GM18520 (cell line): ENCODE measurements around the gene CNNM2.
"Not testable (repeated sequence)": the region's sequence is repeated elsewhere in the genome, so short reads cannot be mapped to it uniquely, and the experiment has no call there.

Experiments used
- ATAC-seq: cut with Tn5 transposase; IDR thresholded peaks from one replicate; pipeline ENCODE4 v1.9.1; 2021; ENCODE audit not compliant: unreplicated experiment

CNNM2 gene

DNA sequence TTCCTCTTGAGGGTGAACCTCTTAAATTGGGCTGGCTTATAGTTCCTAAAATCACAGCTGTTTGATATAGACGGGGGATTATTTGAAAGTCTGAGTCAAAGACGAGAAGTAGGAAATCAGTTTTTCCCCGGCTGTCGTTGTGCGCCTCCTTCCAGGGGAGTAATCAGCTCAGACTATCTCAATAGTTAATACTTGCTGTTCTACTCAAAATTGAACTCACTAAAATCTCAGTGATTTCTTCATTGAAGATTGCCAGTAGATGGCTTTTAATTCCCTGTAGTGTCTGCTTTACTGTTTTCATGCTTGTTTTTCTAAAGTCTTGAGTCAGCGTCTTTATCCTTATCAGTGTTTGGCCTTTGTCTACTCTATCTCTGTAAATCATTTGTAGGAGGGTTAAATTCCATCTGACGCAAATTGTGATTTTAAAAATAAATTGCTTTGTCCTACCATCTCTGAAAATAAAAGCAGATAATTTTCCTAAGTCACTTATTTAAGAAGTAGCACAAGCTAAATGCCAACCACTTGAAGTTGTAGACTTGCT lies 47.3 kb downstream of the CNNM2 start:
- no peak for ATAC-seq

DNA sequence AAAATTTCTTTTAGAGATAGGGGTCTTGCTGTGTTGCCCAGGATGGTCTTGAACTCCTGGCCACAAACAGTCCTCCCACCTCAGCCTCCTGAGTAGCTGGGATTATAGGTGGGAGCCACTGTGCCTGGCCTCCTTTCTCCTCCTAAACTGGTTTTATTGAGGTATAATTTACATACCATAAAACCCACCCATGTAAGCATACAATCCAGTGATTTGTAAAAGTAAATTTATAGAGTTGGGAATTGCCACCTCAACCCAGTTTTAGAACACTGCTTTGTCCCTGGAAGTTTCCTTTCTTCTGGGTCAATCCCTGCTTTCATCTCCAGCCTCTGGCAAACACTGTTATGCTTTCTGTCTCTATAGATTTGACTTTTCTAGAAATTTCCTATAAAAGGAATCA lies 49.0 kb downstream of the CNNM2 start:
- ATAC-seq: no peak

DNA sequence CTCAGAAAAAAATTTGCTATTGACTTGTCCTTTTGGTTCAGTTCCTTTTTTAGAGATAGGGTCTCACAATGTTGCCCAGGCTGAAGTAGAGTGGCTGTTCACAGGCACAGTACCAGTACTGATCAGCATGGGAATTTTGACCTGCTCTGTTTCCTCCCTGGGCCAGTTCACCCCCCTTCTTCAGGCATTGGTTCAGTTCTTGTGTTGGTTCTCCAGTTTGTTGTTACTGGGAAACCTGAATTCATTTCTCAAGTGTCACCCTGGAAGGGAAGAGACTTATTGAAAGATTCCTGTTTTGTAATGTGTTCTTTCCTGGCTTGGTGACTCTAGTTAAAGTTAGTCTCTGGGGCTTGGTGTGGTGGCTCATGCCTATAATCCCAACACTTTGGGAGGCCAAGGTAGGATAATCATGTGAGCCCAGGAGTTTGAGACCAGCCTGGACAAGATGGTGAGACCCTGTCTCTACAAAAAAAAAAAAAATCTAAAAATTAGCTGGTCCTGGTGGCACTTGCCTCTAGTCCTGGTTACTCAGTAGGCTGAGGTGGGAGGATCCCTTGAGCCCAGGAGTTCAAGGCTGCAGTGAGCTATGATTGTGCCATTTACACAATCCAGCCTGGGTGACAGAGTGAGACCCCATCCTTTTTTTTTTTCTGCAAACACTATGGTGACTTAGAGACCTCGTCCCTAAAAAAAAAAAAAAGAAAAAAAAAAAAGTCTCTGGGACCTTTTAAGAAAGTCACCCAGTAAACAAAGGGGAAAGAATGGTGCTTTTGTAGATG lies 52.7 kb downstream of the CNNM2 start:
- no peak for ATAC-seq

DNA sequence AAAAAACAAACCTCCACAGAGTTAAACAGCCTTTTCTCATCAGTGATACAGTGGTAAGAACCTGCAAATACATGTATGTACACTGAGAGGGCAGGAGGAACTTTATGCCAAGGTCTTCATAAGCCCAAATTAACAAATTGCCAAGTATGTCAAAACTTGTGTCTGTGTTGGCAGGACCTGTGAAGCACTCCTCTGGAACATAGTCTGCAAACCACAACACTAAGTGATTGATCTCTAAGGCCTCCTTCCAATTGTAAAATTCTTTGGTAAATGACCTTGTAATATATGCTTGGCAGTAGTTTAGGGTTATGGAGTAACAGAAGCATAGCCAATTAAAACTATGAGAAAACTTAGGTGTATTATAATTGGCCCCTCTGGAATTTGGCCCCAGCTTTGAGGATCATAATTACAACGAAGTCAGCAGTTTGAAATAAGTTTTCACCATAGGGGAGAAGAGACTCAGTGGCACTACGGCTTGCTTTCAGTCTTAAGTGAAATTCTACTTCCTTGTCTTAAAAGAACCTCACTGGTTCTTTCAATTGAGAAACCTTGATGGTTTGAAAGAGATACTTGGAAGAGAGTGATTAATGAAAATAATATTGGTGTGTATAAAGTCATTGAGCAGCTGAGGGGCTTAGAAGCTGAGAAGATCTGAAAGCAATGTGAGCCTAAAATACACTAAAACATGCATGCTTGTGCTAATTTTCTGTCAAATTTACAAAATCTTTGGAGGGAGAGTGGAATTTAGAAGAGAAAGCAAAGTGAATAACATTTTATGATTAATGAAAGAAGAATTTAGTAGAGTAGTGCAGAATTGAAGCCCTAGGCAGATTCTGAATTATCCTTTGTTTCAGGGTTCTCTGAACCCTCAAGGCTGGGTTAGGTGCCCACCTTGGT lies 57.6 kb downstream of the CNNM2 start:
- ATAC-seq: no peak

DNA sequence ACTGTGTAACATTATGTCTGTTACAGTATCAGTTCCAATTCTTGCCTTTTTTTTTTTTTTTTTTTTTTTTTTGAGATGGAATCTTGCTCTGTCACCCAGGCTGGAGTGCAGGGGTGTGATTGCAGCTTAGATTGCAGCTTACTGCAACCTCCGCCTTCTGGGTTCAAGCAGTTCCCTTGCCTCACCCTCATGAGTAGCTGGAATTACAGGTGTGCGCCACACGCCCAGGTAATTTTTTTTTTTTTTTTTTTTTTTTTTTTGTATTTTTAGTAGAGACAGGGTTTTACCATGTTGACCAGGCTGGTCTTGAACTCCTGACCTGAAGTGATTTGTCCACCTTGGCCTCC lies 58.3 kb downstream of the CNNM2 start:
- ATAC-seq: not testable (repeated sequence)

DNA sequence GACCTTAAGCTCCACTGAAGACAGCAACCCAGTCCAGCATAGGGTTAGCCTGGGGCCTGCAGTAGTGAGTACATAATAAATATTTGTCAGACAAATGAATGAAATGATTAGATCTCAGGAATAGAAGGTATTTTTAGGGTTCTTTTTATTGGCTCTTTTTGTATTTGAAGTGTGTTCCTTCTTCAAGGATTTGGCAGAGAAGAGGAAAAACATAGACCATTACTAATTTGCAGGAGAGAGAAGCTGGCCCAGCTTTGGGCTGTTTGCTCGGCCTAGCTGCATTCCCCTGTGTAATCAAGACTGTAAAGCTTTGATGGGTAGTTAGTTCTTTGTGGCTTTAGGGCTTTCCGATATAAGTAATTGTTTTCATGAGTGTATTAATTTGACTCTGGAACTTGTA lies 64.2 kb downstream of the CNNM2 start:
- no peak for ATAC-seq

DNA sequence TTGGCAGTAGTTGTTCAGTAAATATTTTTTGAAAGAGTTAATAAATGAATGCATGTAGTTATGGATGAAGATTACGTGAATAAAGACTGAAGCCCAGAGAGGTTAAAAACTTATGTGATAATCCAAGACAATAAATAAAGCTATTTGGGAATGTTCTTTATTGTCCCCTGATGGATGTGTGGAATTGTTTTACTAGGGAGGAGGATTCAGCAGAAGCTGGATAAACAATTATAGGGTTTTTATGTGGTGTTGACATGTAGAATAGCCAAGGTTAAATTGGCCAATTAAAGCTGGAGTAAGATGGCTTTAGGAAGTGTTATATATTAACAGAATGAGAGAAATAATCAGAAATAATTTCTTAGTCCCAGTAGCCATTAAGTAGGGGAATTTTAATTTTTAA lies 66.0 kb downstream of the CNNM2 start:
- ATAC-seq: no peak

DNA sequence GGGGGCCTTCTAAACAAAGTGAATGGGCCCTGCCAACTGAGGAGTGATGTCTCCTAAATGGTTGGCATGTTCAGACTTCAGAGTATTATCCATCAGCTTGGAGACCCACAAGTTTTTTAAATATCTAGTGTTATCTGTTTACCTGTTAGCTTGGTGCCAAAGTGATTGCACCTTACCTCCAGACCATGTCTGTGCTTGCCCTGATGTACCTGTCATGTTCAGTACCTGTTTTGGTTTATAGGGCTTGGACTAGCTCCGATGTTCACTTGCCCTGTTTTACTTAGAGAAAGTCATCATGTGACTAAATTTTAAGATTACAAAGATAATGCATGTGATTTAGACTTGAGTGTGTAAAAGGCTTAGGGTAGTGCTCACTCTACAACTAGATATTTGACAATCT lies 67.7 kb downstream of the CNNM2 start:
- ATAC-seq: no peak

DNA sequence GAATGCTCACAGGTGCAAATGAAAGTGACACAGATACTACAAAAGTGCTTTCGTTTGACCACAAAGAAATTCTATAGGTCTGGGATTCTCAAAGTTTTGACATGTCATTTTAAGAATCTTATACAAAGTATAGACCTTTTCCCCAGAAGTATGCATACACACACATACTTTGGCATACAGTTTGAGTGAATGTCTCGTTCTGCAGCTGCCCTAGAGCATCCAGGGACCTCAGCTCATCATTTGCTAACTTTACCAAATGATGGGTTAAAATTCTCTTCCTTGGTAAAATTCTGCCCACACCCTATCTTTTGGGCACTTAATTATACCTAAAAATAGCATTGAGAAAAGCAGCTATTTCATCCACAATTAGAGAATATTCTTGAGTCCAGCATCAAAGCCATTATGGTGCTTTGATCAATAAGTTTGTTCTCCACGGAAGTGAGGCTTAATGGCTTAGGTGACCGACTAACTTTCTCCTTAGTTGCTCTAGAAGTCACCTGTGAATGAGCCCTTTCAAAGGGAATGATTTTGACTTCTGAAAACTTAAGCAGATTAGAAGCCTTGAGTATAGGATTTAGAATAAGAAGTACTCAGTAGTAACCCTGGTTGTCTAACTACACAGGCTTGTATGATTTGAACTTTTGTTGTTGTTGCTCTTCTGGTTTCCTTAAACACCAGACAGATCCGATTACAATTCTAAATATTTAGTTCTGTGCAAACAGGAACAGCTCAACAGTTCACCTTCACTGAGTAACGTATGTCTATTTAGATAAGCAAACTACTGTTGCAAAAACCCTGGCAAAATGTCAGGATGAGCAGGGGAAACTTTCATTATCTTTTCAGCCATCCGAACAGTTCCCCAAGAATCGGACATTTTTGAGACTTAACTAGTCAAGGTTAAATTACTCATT lies 70.6 kb downstream of the CNNM2 start:
- no peak for ATAC-seq

DNA sequence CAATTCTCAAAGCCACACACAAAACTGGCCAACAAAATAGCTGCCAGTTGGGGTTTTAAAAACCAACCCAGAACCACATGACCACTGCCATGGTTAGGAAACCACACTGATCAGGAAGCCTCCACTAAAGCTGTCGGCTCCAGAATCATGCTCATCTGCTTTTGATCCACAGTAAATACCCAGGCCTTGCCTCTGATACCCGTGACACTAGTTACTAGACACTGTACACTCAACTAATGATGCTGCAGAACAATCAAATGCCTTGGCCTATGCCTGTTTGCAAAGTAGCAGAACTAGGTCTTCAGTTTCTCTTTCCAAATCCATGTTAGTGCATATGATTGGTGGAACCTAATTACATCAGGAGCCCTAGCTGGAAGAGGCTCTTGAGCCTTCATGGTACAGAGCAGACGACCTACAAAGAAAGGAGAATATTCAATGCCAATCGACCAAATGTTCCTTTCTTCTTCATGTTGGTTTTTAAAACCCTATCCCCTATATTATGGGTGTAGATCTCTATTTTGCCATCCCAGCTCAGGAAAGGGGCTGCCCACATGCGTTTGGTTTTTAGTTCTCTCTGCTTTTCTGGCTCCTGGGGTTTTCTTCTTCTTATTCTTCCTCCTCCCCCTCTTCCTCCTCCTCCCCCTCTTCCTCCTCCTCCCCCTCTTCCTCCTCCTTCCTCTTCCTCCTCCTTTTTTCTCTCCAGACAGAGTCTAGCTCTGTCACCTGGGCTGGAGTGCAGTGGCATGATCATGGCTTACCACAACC lies 76.6 kb downstream of the CNNM2 start:
- ATAC-seq: no peak

DNA sequence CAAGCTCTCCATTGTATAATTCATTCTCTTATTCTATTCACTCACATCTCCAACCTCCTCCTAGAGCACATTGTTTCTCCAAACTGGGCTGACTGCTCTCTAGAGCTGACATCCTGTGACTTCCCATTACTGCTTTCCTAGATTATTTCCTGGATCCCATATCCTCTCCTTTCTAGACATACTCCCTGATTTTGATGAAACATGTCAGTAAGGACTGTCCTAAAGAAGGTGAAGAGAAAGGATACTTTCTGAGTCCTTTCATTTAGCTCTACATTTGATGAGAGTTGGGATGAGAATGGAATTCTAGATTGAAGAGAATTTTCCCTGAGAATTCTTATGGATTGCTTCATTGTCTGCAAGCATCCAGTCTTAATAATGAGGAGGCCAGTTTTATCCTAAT lies 78.8 kb downstream of the CNNM2 start:
- no peak for ATAC-seq

DNA sequence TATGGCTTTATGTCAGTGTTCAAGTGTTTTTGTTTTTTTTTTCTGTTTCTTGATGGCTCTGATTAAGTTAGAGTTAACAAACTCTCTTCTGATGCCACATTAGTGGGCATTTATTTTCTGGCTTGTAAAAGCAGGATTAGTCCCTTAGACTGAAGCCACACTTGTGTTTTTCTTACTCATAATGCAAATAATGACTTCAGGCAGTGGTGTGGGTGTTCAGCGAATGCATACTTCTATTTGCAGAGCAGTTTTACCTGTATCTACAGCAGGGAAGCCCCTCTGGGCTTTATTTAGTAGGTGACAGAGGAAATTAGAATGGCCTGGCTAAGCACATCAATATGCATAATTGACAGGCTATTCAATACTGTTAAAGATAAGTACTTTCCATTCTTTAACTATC lies 79.9 kb downstream of the CNNM2 start:
- ATAC-seq: peak; percentile 76

DNA sequence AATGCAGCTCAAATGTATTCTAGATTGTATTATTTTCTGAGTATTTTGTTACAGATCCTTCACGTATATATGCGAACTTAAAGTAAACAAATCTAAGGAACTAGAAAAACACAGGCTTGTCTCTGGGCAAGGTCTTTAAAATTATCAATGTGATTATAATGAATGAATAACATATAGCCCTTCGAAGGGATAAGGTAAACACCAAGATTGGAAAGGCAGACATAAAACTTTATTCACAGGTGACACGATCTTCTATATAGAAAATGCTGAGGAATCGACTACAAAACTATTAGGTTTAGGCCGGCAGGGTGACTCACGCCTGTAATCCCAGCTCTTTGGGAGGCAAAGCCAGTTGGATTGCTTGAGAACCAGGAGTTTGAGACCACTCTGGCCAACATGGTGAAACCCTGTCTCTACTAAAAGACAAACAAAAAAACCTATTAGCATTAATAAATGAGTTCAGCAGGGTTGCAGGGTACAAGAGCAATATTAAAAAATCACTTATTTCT lies 80.4 kb downstream of the CNNM2 start:
- ATAC-seq: no peak

DNA sequence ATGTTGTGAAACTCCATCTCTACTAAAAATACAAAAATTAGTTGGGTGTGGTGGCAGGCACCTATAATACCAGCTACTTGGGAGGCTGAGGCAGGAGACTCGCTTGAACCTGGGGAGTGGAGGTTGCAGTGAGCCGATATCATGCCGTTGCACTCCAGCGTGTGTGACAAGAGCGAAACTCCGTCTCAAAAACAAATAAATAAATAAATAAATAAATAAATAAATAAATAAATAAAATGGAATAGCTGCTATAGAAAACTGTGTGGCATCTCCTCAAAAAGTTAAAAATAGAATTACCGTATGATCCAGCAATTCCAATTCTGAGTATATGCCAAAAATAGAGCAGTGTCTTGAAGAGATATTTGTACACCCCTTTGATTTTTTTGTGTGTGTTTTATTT lies 82.0 kb downstream of the CNNM2 start:
- not testable (repeated sequence) for ATAC-seq

DNA sequence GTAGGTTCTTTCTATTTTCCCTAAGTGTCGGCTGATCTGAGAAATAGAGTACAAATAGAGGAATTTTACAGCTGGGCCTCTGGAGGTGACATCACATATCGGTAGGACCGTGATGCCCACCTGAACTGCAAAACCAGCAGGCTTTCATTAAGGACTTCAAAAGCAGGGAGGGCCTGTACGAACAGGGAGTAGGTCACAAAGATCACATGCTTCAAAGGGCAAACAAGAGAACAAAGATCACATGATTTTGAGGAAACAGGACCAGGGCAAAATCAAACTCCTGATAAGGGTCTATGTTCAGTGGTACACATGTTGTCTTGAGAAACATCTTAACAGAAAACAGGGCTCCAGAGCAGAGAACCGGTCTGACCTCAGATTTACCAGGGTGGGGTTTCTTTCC lies 88.9 kb downstream of the CNNM2 start:
- no peak for ATAC-seq

DNA sequence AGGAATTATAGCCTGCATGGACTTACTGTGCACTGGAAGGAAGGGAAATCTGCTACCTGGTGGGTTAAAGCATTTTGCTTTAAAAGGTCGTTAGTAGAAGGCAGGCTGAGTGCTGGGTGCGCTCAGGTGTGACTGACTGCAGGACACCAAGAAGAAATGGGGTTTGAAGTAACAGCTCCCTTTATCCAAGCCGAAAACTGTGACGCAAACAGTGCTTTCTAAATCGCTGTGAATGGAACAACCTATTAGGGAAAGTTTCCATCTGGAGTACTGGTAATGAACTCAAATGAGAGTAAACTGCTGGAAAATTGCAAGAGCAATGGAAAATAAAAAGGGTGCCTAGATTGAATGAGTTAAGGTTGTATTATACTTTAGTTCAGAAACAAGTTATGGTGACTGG lies 95.3 kb downstream of the CNNM2 start:
- no peak for ATAC-seq

DNA sequence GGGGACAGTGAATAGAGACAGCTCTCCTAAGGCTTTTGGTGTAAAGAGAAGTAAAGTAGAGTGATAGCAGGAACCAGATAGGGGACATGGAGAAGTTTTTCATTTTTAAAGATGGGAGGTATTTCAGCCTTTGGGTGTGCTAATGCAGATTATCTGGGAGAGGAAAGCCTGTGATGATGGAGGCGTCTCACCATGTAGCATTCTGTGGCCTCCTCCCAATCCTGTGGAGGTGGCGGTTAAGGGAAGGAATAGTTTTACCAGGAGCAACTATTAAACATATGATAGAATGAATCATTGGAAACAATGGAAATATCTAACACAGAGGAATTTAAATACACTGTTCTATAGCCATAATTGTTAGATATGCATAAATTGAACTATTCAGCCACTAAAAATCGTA lies 101.3 kb downstream of the CNNM2 start:
- ATAC-seq: no peak

DNA sequence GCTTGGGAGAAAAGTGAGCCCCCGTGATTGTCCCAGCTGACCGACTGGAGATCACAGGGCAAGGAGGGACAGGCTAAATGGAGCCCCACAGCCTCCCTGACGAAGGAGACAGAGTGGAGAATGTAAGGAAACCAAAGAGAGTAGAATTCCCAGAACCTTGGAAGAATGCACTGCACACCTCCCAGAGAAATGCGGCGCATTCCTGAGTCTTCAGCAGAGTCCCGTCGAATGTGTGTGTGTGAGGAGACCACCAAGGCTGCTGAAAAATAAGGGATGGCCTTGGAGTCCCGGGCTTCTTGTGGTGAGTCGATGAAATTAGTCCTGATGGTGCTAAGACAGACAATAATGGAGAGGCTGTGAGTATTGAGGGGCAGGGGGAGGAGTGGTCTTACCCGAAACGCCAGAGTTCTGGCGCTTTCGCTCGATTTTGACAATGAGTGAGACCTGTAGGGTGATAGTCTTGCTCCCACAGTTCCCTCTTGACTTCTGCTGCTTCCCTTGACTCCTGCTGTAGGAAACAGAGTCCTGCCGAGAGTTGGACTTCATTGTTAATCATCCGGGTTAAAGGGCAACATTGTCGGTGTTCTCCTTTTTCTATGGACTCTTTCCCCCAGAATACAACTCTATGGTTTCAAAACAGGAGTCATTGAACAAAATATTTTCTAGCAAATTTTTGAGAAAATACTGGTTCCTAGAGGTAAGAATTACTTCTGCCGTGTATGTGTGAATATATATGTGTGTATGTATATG lies 103.2 kb downstream of the CNNM2 start:
- ATAC-seq: no peak

DNA sequence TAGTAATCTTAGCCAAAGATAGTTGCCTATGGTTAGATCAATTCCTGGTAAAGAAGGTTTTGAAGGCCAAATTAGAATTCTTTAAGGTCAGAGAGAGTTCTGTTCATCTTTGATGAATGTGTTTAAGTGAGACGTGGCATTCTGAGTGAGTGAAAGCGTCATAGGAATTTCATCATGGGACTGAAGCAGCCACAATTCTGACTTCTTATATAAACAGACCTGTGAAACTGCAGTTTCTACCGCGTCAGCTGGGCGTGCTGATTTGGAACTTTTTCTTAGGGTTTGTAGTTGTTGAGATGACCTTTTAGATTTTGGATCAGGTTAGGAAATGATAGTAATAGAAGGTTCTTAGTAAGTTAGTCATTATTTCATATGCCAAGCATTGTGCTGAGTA lies 103.8 kb downstream of the CNNM2 start:
- no peak for ATAC-seq
